22Rv1 (cell line): Measurements from ENCODE around the gene ZNF423.

ENCODE experiments used
- H3K27ac ChIP-seq: fragments of 450-650 bp; 2 replicates; pipeline ENCODE4 v1.5.1; 2017
- CTCF ChIP-seq: fragments of 450-650 bp; IDR thresholded peaks from 2 replicates; pipeline ENCODE4 v1.5.1; 2017; ENCODE audit warnings: mild to moderate bottlenecking
- ZFX ChIP-seq: fragments of 450-650 bp; IDR thresholded peaks from 2 replicates; pipeline ENCODE4 v1.6.1; 2017; ENCODE audit warnings: antibody characterized with exemption, borderline replicate concordance

Gene ZNF423

GRCh38 chr16:49723310-49723709, 132.6 kb downstream of the ZNF423 start:
- no peak overlapping the region for H3K27ac ChIP-seq
- no peak for TF ChIP-seq CTCF
- TF ChIP-seq ZFX: no peak

- no peak for TF ChIP-seq CTCF
- no peak for TF ChIP-seq ZFX
These were observed 135.7 kb downstream of the ZNF423 start for GRCh38 chr16:49720225-49720624.

GRCh38 chr16:49717689-49718088, 138.2 kb downstream of the ZNF423 start:
- no peak overlapping the region for H3K27ac ChIP-seq
- TF ChIP-seq CTCF (no peak), ZFX (no peak)

More at GRCh38 chr16:49720225-49720624, 135.7 kb downstream of the ZNF423 start:
- H3K27ac ChIP-seq: no peak overlapping the region

DNA sequence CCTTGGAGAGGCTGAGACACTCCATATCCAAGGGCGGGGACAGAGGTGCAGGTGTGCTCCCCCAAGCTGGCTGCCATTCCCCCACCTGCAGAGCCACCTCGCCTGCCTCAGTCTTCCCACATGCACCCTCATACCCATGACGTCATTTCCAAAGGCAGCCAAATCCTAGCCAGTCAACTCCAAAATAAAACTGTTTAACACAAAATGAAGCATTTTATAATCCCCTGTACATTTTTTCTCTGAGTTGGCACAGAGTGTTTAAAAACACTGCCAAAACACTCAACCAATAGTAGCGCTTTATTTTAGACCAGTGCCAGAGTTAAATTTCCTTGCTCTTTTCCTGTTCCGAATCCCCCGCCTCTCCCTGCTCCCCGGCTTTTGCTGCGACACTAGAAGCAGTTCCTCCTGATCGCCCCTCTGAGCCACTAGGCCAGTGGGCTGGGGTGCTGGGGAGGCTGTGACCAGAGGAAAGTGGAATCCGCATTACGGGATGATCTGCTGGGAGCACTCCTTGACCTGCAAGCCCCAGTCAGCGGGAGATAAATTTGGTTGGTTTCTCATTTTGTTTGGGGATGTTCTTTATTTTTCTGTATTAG, 139.5 kb downstream of the ZNF423 start:
- H3K27ac ChIP-seq: no peak overlapping the region
- TF ChIP-seq ZFX (no peak), CTCF (no peak)

DNA sequence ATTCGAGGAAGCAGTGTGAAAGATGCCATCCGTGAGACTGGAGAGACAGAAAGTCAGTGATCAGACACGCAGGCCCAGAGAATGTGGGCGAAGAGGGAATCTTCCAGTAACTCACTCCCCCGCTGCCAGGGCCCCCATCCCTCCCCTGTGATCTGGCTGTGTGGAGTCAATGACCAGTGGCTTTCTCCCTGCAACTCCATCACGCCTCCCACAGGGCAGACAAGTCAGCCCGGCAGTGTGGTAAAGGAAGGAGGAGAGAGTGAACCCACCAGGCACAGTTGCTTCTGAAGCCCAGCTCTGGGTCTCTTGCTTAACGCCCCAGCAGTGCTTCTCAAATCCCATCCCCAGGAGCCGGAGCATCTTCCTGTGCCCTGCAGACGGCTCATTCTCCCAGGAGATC, 142.1 kb downstream of the ZNF423 start:
- H3K27ac ChIP-seq: no peak overlapping the region
- TF ChIP-seq ZFX (no peak), CTCF (no peak)

- no peak overlapping the region for H3K27ac ChIP-seq
- TF ChIP-seq CTCF (no peak), ZFX (no peak)
These were observed 143.4 kb downstream of the ZNF423 start for GRCh38 chr16:49712542-49712941.

GRCh38 chr16:49712106-49712505, 143.8 kb downstream of the ZNF423 start:
- no peak overlapping the region for H3K27ac ChIP-seq
- TF ChIP-seq CTCF (no peak), ZFX (no peak)
